Stimulated activated CD8-positive, alpha-beta memory T cell treated with anti-CD3 and anti-CD28 coated beads, Interleukin-7, amount 100 ng/mL, for 48 hours (primary cell): Measurements from ENCODE around the gene TMEM89.

Source experiments
- DNase-seq, 2 donors: peaks; one replicate each; pipeline ENCODE4 v3.0.0-alpha.2; 2020; ENCODE audit warnings: low read depth in 1 of 2; ENCODE audit errors: extremely low read depth in 1 of 2

Gene TMEM89

GRCh38 chr3:48621461-48621869 lies at the start of gene TMEM89:
Gene TMEM89 (minus strand): TSS chr3:48621769. CDS start chr3:48621756, 13 bp downstream.
- no peak for DNase-seq

GRCh38 chr3:48664929-48665328 lies 43.4 kb upstream of the TMEM89 start:
- no peak for DNase-seq

GRCh38 chr3:48664313-48664644 lies 42.7 kb upstream of the TMEM89 start:
- no peak for DNase-seq

- DNase-seq: peak; percentile 80 to 92
Observed at GRCh38 chr3:48663489-48664312, 42.1 kb upstream of the TMEM89 start.

- peak; percentile 39 to 64 for DNase-seq
Observed at GRCh38 chr3:48662753-48663488, 41.4 kb upstream of the TMEM89 start, which contains the start of gene CELSR3. Gene CELSR3 (minus strand): TSS chr3:48662886. CDS start chr3:48662634, 252 bp downstream.

- DNase-seq: no peak
Observed at GRCh38 chr3:48662145-48662752, 40.7 kb upstream of the TMEM89 start.

- peak; percentile 46 to 51 for DNase-seq
Observed at GRCh38 chr3:48661501-48662144, 40.1 kb upstream of the TMEM89 start.

- DNase-seq: no peak
Observed at GRCh38 chr3:48660800-48661400, 39.3 kb upstream of the TMEM89 start.

- DNase-seq: no peak
Observed at GRCh38 chr3:48656841-48657281, 35.3 kb upstream of the TMEM89 start.

GRCh38 chr3:48656061-48656840 lies 34.7 kb upstream of the TMEM89 start:
- DNase-seq: peak; percentile 71 to 82

- peak; percentile 20 to 48 for DNase-seq
Observed at GRCh38 chr3:48655606-48656005, 34.0 kb upstream of the TMEM89 start.

- DNase-seq: no peak
Observed at GRCh38 chr3:48655063-48655462, 33.5 kb upstream of the TMEM89 start.

- no peak for DNase-seq
Observed at GRCh38 chr3:48652923-48653715, 31.6 kb upstream of the TMEM89 start.

GRCh38 chr3:48651771-48652170 lies 30.2 kb upstream of the TMEM89 start:
- DNase-seq: no peak

GRCh38 chr3:48650723-48651122 lies 29.2 kb upstream of the TMEM89 start:
- DNase-seq: no peak

- no peak for DNase-seq
Observed at GRCh38 chr3:48648188-48648850, 26.8 kb upstream of the TMEM89 start.

- no peak for DNase-seq
Observed at GRCh38 chr3:48647714-48648113, 26.1 kb upstream of the TMEM89 start.

- no peak for DNase-seq
Observed at GRCh38 chr3:48644898-48645760, 23.6 kb upstream of the TMEM89 start.
